Stimulated activated CD8-positive, alpha-beta memory T cell treated with anti-CD3 and anti-CD28 coated beads, Interleukin-2, amount 100 ng/mL, for 48 hours (primary cell): ENCODE results near the gene MPHOSPH9.

Experiments used
- DNase-seq, 2 donors: peaks; one replicate each; pipeline ENCODE4 v3.0.0-alpha.2; 2020; ENCODE audit warnings: low read depth in 2 of 2

Gene MPHOSPH9

DNA sequence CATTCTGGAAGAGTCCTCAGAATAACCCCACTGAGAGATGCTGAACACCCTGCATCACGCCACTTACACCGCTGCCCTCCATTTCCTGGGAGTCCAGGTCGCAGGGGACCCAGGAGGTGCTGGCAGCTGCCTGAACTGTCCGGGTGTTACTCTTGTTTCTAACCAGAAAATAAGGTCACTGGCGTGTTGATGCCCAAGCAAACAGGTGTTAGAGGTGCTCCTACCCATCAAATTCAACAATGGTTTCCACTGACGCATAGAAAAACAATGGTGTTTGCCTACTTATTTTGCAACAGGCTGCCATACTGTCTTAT lies 105.8 kb downstream of the MPHOSPH9 start:
- no peak for DNase-seq

DNA sequence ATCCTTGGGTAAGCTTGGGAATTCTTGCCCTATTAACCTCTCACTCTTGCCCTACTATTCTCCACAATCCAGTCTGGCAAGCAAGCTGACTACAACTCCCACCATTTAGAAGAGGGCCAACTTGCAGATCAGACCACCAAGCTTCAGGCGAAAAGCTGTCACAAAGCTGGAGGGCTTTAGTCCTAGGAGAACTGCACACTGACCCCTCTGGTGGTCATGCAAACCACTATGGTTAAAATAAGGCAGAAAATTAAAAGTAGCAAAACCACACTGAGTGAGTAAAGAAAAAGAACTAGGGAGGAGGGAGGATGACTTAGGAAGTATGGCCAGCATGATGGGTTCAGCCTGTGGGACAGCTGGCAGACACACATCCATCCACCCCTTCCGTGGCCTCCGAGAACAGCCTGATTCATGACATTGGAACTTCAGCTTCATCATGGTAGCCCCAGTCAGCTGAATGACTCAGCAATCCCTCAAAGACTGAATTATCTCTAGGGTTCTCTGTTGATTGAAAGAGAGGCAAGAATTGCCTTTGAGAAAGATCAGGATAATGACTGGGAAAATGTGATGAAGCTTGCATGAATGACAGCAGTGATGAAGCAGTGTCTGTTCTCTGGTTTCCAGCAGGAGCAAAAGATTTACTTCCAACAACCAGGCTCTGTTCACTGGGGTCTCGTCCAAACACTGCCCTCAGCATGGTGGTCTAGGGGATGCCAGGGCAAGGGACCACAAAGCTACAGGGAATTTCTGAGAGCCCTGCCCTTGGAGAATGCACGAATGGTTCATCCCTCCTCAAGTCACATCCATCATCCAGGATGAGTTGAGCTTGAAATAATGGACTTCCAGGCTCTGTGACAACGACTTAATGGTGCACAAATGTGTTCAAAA lies 106.4 kb downstream of the MPHOSPH9 start:
- no peak for DNase-seq

DNA sequence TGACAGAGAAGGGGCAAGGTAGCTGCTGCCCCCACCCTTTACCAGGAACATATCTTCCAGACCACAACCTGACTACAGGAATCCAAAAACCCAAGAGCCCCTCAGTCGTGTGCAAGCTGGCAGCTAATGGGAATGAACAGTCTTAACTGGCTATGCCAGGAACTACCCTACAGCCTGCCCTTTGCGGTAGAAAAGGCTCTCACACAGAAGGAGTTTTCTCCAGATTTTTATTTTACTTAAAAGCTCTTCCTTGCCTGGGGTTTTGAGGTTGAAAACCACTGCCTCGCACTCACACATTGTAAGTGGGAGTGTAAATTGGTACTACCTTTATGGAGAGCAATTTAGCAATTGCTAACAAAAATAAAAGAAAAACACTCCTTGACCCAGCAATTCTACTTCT lies 110.3 kb downstream of the MPHOSPH9 start:
- DNase-seq = no peak

DNA sequence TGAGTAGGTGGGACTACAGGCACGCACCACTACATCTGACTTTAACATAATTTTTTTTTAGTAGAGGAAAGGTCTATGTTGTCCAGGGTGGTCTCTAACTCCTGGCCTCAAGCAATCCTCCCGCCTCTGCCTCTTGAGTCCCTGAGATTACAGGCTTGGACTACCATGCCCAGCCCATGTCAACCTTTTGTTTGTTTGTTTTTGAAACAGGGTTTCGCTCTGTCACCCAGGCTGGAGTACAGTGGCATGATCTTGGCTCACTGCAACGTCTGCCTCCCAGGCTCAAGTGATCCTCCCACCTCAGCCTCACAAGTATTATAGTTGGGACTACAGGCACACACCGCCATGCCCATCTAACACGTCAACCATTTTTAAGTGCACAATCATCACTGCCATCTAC lies 111.3 kb downstream of the MPHOSPH9 start:
- DNase-seq = no peak

DNA sequence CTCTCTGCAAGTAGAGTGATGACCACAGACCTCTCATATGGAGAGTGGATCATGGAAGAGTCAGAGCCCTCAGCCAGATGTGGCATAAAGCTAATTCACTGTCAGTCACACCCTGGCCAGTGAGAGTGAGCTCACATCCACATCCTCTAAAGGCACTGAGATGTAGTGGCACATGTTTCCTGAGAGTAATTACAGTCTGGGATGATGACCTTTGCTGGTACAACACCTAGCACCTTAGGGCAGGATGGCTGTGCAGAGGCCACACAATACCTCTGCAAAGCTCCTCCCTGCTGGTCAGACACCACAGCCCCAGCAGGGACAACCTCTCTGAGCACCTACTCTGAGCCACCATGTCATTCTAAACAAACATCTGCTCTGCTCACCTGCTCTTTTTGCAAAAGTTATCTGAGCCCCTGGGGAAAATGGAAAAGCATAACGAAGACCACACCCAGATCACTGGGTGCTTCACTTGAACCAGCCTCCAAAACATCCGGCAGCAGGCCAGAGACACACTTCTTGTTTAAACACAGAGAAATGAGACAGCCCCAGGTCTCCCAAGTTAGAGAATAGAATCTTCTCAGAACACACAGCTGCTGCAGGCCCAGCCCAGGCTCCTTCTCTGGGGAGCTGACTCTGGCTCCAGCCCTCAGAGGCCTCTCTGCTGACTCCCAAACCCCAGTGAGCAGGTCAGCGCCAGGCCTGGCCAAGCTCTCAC lies 112.3 kb downstream of the MPHOSPH9 start:
- no peak for DNase-seq

DNA sequence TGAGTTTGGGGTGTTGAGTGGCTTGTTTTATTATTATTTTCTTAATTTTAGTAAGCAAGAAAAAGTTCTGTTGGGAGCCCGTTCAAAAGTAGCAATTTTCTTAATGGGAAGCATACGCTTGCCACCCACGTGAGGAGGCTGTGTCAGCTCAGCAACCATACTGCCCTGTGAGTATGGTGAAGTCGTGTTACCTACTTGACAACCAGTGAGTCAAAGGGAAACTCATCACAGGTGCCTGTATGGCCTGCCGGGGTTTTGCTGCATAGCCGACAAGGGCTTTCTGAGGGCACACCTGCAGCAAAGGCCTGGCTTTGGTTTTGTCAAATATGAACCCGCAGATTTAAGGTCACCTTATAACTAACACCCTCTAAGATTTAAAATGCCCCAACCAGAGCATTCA lies 113.1 kb downstream of the MPHOSPH9 start:
- peak in 1 of 2 donors; percentile 33 for DNase-seq

DNA sequence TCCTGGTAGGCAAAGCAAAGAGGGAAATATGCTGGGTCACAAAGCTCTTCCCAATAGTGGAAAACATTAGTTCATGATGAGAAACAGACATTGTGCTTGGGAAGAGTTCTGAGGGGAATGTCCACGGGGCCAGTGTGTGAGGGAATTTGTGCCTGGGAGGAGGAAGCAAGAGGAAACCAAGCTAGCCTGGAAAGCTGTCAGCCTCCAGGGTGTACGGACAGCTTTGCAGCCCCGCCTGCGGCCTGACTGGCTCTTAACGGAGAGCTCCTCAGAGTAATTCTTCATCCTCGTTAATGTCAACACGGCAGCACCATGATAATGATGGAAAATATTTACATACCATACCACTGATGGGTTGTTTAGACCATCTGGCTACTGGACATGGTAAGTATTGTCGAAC lies 114.4 kb downstream of the MPHOSPH9 start:
- no peak for DNase-seq

DNA sequence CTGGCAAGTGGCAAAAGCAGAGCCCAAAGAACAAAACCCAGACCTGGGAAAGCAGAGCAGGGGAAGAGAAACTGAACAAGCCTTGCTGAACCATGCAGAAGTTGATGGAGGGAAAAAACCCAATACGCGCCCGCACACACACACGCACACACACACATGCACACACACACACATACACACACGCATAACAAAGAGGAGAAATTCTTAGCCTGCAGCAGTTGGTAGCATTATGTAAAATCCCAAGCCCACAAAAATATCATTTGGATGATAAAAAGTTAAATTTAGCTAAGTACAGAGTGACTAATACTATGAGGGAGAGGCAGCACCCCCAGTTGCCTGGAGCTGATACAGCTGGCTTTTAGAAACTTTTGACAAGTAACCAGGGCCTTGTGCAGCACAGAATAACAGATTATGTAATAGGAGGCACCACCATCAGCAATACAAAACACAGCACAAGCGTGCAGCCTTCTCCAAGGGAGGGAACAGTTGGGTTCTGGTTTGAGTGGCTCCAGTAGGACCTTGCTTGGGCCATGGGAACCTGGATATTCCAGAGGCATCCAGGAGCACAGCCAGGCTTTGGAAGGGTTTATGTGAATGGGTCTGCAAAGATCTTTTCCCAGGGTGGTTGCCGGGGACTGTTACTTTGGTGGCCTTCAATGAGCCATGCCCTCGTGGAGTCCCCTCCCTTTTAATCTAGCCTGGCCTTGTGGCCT lies 117.4 kb downstream of the MPHOSPH9 start:
- no peak for DNase-seq

DNA sequence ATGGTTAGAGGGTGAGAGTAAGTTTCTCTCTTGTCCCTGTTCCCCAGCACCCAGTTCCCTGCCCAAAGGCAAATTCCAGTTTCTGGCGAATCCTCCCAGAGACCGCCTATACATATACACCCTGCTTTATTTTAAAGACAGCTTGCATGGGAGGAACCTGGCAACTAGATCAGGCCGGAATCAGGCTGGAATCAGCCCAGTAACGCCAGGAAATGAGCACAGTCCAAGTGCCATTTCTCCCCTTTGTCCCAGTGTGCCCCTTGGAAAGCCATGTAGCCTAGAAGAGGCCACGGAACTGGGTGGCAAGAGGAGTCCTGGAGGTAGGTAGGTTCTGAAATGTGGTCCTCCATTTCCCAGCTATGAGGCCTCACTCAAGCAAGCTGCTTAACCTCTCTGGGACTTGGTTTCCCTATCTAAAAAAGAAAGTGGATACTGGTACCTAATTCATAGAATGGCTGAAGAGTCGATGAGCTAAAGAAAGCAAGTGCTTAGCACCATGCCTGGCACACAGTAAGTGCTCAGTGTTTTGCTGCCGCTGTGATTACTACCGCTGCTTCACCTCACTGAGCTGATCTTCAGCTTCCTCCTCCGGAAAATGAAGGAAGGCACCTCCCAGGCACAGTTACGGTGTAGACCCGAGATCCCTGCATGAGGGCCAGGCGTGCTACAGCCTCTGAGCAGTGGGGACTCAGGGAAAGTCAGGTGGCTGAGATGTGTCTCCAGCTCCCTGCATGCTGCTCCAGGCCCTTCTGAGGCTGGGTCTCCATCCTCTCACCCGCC lies 118.4 kb downstream of the MPHOSPH9 start:
- DNase-seq = no peak

DNA sequence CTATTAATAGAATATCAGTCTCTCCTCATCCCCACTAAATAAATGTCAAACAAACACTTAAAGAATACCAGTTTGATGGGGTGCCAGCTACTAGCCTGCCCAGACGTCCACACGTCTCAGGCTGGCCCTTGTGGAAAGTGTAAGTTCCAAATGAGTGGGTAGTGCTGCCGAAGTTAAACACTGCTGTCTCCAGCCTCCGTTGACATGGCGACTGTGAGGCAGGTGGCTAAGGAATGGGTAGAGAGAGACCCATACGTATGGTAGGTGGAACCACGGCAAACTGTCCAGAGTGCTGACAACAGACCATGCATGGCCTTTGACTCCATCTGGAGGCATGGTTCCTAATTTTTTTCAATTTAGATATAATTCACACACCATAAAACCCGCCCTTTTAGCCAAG lies 119.9 kb downstream of the MPHOSPH9 start:
- DNase-seq = no peak

DNA sequence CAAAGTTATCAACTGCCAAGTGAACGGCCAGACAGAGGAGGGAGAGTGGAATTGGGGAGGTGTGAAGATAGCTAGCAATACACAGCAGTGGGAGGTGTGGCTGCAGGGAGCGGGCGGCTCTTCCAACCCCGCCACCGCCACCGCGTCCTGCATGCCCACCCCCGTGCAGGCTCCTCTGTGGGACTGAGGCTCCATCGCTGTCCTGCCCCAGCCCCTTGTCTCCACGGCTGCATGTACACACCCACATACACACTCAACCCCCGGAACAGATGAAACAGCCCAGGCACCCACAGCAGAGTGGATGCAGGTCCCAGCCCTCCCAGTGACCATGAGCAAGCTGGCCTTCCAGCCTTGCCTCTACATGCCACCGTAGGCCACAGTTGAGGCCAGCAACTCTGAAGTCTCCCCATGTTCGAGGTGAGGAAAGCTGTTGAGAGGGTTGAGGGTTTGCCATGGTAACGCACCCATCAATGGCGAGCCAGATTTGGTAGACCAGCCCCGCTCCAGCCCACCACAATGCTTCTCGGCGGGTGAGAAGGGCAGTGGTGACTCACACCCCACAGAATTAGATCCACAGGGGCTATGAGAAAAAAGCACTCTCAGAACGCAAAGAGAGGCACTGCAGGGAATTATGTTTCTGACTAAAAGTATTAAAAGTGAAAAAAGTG lies 121.3 kb downstream of the MPHOSPH9 start:
- peak in 1 of 2 donors; percentile 43 for DNase-seq

DNA sequence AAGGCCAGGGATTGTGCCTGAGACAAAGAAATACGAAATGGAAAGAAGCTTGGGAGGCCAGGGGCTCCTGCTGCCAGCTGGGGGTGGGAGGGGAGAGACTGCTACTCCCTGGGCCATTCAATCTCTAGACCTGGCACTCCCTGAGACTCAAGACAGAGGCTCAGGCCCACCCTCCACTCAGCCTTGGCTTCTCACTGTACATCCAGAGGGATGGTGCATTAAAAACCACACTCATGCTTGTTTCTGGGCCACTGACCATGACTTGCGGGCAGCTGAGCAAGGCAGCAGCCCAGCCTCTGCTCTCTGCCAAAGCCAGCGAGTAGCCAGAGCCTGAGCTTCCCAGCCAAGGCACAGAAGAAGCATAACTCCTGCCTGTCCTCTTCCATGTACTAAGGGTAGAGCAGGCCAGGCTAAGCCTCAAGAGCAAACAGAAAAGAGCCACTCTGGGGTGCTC lies 123.6 kb downstream of the MPHOSPH9 start:
- DNase-seq = no peak

DNA sequence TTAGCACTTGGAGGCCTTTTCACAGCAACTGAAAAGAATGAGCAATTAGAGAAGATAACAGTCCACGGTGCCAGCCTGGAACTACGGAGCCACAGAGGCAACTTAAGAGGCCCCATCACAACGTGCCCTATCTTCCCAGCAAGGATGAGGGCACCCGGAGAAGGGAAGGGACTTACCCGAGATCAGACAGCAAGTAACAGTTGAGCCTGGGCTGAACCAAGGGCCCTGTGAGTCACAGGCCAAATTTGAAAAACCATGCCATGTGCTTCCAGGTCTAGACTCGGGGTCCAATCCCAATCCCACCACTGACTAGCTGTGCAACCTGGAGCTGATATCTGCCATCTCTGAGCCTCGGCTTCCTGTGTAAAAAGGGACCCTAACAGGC lies 124.3 kb downstream of the MPHOSPH9 start:
- DNase-seq = no peak

DNA sequence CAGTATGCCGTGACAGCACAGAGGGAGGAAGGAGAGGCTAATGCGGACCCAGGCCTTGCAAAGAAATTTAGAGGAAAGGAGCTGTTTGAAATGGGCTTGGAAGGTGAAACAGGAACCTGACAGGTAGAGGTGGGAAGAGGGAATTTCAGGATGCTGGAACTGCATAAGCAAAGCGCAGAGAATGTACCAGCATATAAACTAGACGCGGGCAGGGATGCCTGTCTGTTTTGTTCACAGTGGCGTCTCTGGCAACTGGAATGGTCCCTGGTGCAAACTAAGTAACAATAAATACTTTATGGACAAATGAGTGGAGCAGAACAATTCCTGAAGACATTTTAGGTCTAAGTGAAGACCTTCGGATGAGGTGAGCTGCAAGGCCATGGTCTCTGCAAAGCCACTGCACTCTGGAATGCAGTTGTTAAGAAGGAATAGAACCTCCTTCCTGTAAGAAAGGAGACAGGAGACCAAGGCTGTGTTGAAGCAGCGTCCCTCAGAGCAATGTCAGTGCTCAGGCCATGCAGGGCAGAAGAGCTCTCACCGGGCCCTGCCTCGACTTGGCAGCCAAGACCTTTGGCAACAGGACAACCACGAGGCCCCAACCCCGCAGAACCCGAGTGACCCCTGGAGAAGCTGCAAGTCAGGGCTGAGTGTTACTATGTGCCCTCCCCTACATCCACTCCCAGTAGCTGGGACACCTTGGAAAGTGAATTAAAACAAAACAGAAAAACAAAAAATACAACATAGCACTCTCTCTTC lies 124.8 kb downstream of the MPHOSPH9 start:
- no peak for DNase-seq

DNA sequence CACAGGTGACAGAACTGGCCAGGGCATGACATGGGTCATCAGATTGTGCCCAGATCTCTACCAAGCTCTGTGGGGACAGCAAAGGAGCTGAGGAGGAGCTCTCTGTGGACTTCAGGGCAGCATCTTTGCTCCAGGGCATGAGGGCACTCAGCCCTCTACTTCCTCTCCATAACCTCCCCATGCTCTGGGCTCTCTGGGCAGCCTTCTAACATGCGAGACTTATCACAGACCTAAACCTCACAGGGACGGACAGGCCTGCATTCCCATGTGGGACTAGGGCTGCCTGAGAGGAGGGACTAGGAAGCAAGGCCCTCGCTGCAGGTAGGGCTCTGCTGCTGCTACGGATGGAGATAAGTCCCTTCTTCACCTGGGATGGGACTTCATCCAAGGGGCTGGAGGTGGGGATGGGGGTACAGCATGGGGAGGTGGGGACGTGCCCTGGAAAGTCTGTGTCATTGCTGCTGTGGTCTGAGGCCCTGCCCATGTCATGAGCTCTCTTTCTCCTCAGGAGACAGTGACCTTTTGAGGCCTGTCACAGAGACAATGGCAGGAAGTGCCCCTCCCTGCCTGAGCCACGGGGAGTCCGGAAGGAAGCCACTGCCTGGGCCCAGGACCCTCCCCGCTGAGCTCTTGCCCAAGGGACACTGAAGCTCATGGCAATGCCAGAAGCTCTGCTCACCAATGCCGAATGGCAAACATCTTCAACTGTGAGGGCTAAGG lies 126.1 kb downstream of the MPHOSPH9 start:
- DNase-seq = peak; percentile 47 to 49

DNA sequence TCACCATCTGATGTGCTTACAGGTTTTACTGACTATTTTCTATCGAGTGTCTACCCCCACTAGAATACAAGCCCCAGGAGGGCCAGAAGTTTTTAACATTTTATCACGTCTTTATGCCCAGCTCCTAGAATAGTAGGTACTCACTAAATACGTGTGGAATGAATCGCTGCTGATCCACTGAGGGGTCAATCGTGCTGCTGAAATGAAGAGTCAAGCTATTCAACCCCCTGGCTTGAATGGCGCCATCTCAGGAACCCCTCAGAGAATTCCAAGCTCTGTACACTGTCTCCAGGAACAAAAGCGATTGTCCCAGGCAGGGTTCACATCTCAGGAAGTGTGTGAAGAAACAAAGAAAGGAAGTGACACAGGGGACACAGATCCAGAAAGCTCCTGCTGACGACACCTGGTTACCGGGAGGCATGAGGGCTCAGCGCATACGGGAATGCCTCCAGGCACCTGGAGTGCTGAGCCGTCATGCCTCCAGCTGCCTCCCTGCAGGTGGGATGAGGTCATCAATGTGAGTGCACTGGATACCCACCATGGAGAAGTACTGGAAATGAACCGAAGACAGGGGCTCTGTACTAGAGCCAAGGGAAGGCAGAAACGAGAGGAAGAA lies 127.6 kb downstream of the MPHOSPH9 start:
- no peak for DNase-seq

DNA sequence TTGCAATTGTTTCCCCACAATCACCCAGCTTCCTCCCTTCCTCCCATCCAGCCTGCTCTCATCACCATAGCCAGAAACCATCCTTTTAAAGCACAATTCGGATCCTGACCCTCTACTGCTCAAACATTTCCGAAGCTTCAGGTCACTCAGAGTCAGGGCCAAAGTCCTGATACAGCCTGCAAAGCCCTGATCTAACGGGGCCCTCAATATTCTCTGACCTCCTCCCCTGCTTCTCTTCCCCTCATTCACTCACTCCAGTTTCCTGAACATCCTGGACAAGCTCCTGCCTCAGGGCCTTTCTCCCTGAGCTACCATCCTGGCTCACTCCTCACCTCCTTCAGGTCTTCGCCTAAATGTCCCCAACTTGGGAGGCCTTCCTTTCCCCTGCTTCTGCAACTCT lies 128.1 kb downstream of the MPHOSPH9 start:
- DNase-seq = no peak
